Tibial nerve (tissue), 3 donors: ENCODE results near the gene DNAL4.

Experiments used
- POLR2A ChIP-seq, 2 donors: fragments of 450-650 bp; IDR thresholded peaks; one replicate each; pipeline ENCODE4 v1.6.1; 2017; ENCODE audit warnings: antibody characterized with exemption in 2 of 2, mild to moderate bottlenecking in 2 of 2, moderate library complexity in 2 of 2
- TF ChIP-seq, protein P1 (sequence below), 5 experiments: fragments of 200-600 bp in 3 of 5; fragments of 450-650 bp in 2 of 5; sonication (generic) in 3 of 5; IDR thresholded peaks; one replicate each; pipeline ENCODE4 v1.5.1; 2016 to 2019; ENCODE audit warnings: antibody characterized with exemption in 5 of 5, mild to moderate bottlenecking in 3 of 5, moderate library complexity in 2 of 5

DNA sequence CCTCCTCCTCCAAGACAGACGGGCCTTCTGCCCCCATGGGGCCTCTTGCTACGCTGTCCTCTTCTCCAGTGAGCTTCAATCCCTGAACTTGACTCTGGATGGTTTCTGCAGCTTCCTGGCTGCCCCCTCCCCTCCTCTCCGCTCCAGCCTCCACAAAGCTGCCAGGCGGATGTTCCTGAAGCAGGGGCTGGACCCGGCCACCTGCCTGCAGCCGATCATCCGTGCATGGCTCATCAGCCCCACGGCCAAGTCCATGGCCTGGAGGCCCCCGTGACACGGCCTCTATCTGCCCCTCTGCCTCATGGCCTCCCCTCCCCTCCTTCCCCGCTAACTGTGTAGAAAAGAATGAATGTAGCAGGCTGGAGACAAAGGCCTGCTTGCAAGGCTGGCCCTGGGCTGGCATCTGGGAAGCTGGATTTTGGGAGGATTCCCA, 31.4 kb downstream of the DNAL4 start:
- TF ChIP-seq, protein P1, sequence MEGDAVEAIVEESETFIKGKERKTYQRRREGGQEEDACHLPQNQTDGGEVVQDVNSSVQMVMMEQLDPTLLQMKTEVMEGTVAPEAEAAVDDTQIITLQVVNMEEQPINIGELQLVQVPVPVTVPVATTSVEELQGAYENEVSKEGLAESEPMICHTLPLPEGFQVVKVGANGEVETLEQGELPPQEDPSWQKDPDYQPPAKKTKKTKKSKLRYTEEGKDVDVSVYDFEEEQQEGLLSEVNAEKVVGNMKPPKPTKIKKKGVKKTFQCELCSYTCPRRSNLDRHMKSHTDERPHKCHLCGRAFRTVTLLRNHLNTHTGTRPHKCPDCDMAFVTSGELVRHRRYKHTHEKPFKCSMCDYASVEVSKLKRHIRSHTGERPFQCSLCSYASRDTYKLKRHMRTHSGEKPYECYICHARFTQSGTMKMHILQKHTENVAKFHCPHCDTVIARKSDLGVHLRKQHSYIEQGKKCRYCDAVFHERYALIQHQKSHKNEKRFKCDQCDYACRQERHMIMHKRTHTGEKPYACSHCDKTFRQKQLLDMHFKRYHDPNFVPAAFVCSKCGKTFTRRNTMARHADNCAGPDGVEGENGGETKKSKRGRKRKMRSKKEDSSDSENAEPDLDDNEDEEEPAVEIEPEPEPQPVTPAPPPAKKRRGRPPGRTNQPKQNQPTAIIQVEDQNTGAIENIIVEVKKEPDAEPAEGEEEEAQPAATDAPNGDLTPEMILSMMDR (IDR thresholded peaks at IDR 0.05): no peak
- TF ChIP-seq POLR2A (IDR thresholded peaks at IDR 0.05): no peak
